Measurements from ENCODE around the gene SNX11.
"Not testable (repeated sequence)": the region's sequence is repeated elsewhere in the genome, so short reads cannot be mapped to it uniquely, and the experiment has no call there.

SNX11 gene

GRCh38 chr17:48107137-48108055, at the start of gene SNX11:
Gene SNX11, plus strand, starts transcription at chr17:48107766. Its CDS starts 4,278 bp downstream, at chr17:48112044.
- DNase-seq (ENCODE audit: low read depth), result peak; percentile 76

GRCh38 chr17:48058393-48059124, 49.0 kb upstream of the SNX11 start:
- no peak for DNase-seq (ENCODE audit: low read depth)

GRCh38 chr17:48059125-48059668, 48.4 kb upstream of the SNX11 start:
- no peak for DNase-seq (ENCODE audit: low read depth)

GRCh38 chr17:48060249-48060648, 47.3 kb upstream of the SNX11 start:
- DNase-seq (ENCODE audit: low read depth), result no peak

GRCh38 chr17:48062273-48062672, 45.3 kb upstream of the SNX11 start:
- no peak for DNase-seq (ENCODE audit: low read depth)

GRCh38 chr17:48064638-48065037, 42.9 kb upstream of the SNX11 start:
- no peak for DNase-seq (ENCODE audit: low read depth)

GRCh38 chr17:48066192-48066591, 41.4 kb upstream of the SNX11 start:
- no peak for DNase-seq (ENCODE audit: low read depth)

GRCh38 chr17:48066656-48067055, 40.9 kb upstream of the SNX11 start:
- no peak for DNase-seq (ENCODE audit: low read depth)

GRCh38 chr17:48067245-48067644, 40.3 kb upstream of the SNX11 start:
- DNase-seq (ENCODE audit: low read depth), result no peak

GRCh38 chr17:48067808-48068207, 39.8 kb upstream of the SNX11 start:
- not testable (repeated sequence) for DNase-seq (ENCODE audit: low read depth)

- no peak for DNase-seq (ENCODE audit: low read depth)
Observed at GRCh38 chr17:48068491-48068961, 39.0 kb upstream of the SNX11 start.

GRCh38 chr17:48070195-48070594, 37.4 kb upstream of the SNX11 start:
- no peak for DNase-seq (ENCODE audit: low read depth)

GRCh38 chr17:48071654-48072053, 35.9 kb upstream of the SNX11 start:
- no peak for DNase-seq (ENCODE audit: low read depth)

- DNase-seq (ENCODE audit: low read depth), result not testable (repeated sequence)
Observed at GRCh38 chr17:48072811-48073210, 34.8 kb upstream of the SNX11 start.

GRCh38 chr17:48073566-48074094, 33.9 kb upstream of the SNX11 start:
- DNase-seq (ENCODE audit: low read depth), result not testable (repeated sequence)

GRCh38 chr17:48074322-48075081, 33.1 kb upstream of the SNX11 start:
- DNase-seq (ENCODE audit: low read depth), result peak; percentile 29

- DNase-seq (ENCODE audit: low read depth), result not testable (repeated sequence)
Observed at GRCh38 chr17:48077152-48077551, 30.4 kb upstream of the SNX11 start.

GRCh38 chr17:48081858-48082257, 25.7 kb upstream of the SNX11 start:
- DNase-seq (ENCODE audit: low read depth), result no peak

- no peak for DNase-seq (ENCODE audit: low read depth)
Observed at GRCh38 chr17:48084932-48085331, 22.6 kb upstream of the SNX11 start.

- no peak for DNase-seq (ENCODE audit: low read depth)
Observed at GRCh38 chr17:48093341-48094045, 14.1 kb upstream of the SNX11 start.

GRCh38 chr17:48095611-48096010, 12.0 kb upstream of the SNX11 start:
- no peak for DNase-seq (ENCODE audit: low read depth)

Measured in stimulated activated CD8-positive, alpha-beta memory T cell treated with anti-CD3 and anti-CD28 coated beads, Interleukin-15, amount 100 ng/mL, for 24 hours (primary cell).